GM12801 (cell line): ENCODE measurements around the gene NUDT7.

Source experiments
- TF ChIP-seq, protein P1 (sequence below): IDR thresholded peaks from one replicate; pipeline ENCODE4 v1.5.1; 2011; ENCODE audit warnings: control low read depth; ENCODE audit not compliant: insufficient read length; ENCODE audit errors: extremely low read depth

NUDT7 gene

DNA sequence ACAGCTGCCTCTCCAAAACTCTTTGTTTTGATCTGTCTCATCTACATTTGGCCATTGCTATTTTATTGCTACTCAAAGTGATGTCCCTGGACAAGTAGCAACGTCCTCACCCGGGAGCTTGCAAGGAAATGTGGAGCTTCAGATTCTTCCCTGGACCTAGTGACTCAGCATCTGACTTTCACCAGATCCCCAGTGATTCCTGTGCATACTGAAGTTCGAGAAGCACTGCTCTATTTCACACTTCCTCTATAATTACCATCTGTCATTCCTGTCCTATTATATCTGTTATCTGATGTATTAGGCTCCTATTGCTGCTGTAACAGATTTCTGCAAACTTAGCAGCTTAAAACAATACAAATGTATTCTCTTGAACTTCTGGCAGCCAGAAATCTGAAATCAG is 37.5 kb downstream of the NUDT7 start:
- TF ChIP-seq, protein P1, sequence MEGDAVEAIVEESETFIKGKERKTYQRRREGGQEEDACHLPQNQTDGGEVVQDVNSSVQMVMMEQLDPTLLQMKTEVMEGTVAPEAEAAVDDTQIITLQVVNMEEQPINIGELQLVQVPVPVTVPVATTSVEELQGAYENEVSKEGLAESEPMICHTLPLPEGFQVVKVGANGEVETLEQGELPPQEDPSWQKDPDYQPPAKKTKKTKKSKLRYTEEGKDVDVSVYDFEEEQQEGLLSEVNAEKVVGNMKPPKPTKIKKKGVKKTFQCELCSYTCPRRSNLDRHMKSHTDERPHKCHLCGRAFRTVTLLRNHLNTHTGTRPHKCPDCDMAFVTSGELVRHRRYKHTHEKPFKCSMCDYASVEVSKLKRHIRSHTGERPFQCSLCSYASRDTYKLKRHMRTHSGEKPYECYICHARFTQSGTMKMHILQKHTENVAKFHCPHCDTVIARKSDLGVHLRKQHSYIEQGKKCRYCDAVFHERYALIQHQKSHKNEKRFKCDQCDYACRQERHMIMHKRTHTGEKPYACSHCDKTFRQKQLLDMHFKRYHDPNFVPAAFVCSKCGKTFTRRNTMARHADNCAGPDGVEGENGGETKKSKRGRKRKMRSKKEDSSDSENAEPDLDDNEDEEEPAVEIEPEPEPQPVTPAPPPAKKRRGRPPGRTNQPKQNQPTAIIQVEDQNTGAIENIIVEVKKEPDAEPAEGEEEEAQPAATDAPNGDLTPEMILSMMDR = no peak

DNA sequence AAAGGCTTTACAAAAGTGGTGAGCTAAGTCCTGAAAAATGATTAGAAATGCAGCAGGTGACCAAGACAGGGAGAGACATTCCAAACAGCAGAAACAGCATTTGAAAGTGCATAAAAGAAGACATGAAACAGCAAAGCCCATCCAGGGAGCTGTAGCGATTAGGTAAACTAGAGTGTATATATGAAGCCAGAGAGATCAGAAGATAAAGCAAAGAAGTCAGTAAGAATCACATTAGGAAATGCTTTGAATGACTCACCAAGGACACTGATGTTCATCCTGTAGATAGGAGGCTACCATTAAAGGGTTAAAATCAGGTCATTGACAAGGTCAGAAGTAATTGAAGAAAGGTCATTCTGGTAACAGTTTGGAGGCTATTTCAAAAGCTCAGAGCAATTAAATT is 38.5 kb downstream of the NUDT7 start:
- TF ChIP-seq, protein P1 = no peak

DNA sequence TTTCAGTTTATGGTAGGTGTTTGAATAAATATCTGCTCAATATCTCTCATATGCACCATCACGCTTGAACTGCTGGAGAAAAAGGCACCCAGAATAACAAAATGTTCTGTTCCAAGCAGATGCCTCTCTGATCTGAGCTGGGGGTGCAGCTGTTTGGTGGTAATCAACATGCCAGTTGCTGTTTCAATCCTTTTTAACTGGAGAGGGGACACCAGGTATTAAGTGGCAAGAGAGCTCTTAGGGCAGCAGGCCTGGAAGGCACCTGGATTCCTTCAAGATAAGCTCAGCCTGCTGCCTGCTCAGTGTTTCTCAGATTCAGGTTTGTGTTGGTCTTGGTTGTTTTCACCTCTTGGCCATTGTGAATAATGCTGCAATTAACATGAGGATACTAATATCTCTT is 38.9 kb downstream of the NUDT7 start:
- TF ChIP-seq, protein P1 = no peak

DNA sequence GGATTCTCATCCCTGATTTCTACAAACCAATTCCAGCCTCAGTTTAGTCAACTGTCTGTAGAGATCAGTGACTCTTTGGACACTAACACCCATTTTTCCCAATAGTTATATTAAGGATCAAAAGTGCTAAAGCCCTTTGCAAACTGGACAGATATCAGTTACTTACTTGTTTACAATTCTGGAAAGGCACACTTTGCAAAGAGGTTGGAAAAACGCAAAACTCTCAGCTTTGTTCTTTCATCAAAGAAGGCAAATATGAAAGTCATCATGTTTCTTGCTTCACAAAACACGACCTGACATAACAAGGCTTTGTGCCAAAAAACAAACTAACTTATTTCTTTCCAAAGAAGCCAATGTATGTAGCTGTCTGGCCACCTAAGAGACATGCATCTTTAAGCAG is 39.9 kb downstream of the NUDT7 start:
- TF ChIP-seq, protein P1 = no peak

DNA sequence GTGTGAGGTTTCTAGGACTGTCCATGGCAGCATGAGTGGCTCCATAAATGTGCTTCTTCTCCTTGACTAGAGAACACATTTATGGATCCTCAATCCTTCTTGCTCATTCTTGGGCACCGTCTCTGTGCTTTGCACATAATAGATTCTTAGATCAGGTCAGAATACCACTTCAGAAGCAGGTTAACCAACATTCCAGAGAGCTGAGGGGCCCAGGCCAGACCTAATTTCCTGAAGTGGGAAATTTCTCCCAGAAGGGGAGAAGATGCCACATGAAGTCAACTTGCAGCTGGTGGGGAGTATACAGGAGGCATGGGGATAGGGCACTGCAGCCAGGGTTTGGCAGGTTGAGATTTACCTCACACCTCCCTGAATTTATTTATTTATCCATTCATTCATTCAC is 41.7 kb downstream of the NUDT7 start:
- TF ChIP-seq, protein P1 = no peak

DNA sequence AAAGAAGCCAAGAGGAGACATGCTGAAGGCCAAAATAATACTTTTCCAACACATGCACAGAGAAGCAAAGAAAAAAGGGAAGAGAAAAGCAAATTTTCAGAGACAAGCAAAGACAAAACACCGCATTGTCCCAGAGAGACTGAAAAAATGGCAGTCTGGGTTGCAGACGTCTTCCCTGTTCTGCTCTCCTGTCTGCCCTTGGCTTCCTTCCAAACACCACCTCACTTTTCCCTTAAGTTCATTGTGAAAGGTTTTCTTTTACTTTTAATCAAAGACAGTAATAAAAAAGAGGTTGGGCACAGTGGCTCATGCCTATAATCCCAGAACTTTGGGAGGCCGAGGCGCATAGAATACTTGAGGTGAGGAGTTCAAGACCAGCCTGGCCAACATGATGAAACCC is 44.9 kb downstream of the NUDT7 start:
- TF ChIP-seq, protein P1 = no peak

DNA sequence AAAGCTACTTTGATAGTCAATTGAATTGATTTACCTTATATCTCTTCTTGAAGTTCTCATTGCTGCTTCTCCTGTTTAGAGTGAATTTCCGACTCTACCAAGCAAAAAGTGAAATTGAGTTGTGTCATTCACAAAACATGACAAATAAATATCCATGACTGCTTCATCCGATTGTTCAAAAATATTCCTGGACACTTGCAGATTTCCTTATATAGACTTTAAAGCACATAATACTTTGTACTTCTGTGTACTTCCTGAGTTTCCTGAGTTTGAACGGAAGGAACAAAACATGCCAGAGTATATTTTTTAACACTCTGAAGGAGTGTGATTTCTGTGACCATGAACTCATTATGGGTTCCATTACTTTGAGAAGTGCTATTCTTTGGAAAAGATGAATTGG is 45.5 kb downstream of the NUDT7 start:
- TF ChIP-seq, protein P1 = no peak
